NCI-H187 treated with DMSO at 0.1 percent for 48 hours (cell line): ENCODE data around the gene ODAM.
"Not testable (repeated sequence)": the region's sequence is repeated elsewhere in the genome, so short reads cannot be mapped to it uniquely, and the experiment has no call there.

Experiments
- DNase-seq: peaks from one replicate; lab custom pipeline; 2025; lab: John Stamatoyannopoulos, UW

The ODAM gene

DNA sequence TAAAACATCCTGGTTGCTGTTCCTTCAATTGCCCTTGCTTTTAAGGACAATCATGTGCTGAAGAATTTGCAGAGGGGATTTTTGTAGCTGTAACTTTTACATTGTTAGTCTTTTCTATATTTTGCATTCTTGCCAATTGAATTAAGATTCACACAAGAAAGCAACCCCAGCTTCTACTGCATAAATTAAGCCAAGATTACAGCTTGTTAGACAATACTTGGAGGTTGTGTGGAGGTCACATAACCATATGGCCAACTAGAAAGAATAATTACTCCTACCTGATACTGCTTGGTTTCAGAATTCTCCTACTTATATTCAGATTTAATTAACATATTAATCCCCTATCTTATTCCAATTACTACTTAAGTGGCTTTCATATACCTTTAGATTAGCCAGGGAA, 26.3 kb downstream of the ODAM start:
- DNase-seq: not testable (repeated sequence)

DNA sequence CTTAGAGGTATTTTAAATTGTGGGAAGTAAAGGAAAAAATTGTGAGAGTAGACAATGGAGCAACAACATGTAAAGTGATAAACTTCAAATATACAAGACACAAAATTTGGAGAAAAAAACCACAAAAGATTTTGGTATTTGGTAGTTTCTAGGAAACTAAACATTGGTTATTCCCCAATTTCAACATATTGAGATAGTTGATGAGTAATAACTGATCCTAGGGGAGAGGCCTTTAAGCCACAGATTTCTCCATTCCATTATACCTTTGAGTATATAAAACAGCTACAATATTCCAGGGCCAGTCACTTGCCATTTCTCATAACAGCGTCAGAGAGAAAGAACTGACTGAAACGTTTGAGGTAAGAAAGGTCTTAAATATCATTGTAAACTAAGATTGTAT, 30.3 kb downstream of the ODAM start, which contains the start of gene FDCSP:
Gene FDCSP, plus strand, starts transcription at position 301 of the 400 bp plus-strand sequence. CDS start 5,071 bp downstream, outside the sequence.
- DNase-seq: no peak

DNA sequence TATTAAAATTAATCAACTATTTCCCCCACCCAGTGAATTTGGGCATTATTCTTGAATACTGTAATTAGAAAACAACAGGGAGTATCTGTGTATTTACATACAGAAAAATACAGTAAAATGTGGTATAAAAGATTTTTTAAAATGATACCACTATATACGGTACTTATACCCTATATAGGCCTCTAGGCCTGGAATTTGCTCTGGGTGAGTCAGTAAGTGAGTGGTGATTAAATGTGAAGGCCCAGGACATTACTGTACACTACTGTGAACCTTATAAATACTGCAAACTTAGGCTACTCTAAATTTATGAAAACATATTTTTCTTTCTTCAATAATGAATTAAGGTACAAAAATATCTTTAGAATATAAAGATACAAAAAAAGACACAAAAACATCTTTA, 40.6 kb downstream of the ODAM start:
- DNase-seq: no peak

DNA sequence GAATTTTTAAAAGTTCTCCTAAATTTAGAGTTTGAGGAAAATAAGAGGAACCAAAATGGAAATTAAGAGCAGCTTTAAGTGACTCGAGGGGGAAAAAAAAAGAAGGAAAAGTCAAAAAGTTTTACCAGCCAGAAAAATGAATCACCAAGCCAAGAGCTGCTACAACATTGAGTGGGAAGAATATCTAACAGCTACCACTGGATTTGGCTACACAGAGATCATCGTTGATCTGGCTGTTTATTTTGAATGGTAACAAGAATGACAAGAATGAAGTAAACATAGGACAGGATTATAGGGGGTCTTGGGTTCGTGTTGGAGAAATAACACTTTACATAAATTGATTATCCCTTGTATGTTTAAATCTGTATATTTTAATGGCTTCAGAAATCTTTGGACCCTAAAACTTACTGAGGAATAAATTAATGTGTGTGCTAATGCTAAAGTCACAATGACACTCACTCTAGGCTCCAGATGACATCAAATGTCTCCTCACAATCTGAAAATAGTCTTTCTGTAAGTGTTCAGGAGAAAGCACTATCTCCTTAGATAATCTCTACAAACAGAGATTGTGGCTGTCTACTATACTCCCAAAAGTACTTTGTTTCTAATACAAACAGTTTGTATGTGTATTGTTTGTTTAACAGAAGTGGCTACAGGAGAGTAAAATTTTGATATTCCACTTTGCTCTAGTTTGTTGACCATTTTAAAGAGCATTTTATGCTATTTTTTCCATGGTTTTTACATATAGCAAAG, 43.8 kb downstream of the ODAM start:
- DNase-seq: no peak

DNA sequence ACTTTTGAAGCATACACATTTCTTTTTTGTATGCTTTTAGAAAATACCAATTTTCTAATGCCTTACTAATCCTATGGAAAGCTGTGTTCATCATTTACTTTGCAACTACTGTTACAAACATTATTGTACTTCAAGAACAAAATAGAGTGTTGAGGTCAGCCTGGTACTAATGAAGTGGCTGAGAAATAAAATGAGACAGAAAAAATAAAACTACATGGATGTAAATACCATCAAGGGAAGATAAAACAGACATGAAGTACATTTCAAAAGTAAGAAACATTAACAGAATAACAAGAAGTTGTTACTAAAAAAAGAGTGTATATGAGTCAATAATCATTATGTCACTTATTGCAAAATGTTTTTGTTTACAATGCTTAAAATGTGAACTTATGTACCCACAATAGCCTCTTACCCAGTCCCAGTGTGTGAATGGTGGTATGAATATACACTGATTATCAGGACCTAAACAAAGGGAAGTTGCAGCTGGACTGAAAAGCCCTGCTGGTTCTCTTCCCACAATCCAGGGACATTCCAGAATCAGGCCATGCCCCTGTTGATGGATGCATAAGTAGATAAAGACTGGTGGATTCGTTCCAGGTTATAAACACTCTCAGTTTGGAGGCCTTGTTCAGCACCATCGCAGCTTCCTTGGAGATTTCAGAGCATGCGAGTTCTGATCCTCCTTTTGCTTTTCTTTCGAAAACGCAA, 44.5 kb downstream of the ODAM start:
- DNase-seq: no peak

DNA sequence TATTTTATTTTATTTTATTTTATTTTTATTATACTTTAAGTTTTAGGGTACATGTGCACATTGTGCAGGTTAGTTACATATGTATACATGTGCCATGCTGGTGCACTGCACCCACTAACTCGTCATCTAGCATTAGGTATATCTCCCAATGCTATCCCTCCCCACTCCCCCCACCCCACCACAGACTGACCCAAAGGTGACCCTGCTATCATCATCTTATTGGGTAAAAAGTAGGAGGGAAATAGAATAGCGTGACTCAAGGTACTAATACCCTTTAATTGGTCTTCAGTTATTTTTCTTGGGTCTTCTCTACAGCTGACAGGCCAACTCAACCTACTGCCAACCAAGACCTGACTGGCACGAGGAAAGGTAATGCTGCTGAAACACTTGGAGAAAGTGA, 46.8 kb downstream of the ODAM start, which contains the start of gene CSN3:
Gene CSN3, plus strand, starts transcription at position 301 of the 400 bp plus-strand sequence. CDS start 2,223 bp downstream, outside the sequence.
- not testable (repeated sequence) for DNase-seq

DNA sequence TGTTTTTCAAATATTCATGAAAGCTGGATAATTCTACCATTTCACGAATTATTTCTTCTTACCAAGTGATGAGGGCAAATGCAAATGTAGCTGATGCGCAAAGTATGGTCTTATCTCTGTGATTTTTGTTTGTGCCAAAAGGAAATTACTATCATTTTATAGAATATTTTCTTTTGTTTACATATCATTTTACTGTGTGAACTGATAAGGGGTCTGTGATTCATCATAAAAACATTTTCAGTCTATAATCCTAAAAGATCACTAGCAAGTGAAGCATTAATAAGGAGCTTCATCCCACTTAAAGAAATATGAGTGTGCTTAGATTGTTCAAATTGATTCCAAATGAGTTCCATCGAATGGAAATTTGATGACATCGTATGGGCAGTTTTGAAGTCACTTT, 47.6 kb downstream of the ODAM start:
- DNase-seq: no peak

DNA sequence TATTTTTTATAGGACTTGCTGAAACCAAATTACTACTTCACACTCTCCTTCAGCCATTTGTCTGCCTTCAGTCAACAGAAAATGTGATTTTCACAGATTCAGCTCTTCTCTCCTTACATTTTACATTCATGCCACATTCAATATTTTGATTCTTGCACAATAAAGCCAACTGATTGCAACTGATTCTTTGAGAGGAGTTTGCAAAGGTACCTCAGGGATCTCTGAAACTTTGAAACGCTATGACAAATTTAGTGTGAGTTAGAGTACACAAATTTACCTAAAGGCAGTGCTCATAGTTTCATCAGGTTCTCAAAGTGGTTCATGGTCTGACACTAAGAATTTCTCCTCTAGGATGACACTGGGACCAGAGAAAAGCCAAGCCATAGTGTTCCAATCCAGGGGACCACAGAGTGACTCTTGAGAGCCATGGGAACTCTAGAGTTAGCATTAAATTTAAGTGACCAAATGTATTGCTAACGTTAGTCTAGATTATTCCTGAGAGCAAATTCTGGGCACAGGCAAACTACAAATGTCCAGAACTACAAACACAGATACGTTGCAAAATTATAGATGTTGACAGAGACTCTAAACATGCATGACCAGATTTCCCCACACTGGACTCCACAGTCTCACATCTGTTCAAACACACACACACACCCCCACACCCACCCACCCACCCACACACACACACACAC, 55.9 kb downstream of the ODAM start:
- no peak for DNase-seq

DNA sequence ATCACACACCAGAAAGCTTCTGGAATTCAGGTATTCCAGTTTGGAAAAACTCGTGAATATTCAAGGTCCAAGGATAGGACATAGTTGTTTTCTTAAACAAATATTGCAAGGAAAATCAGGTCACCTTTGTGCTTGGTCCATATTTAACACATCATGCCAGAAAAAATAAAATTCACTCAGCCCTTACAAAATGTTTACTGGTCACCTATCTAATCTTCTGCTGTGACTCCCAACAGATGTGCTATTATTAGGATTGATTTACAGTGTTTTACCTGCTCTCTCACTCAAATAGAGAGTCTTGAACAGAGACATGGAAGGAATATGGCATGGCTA, 56.4 kb downstream of the ODAM start:
- no peak for DNase-seq
